C4-2B (cell line): ENCODE results near the gene KLHL22.

Experiments
- H3K27ac ChIP-seq: fragments of 450-650 bp; 2 replicates; pipeline ENCODE4 v1.5.1; 2017
- ZFX ChIP-seq: fragments of 450-650 bp; IDR thresholded peaks from 2 replicates; pipeline ENCODE4 v1.6.1; 2017
- TF ChIP-seq, protein P1 (sequence below): fragments of 450-650 bp; conservative IDR thresholded peaks from 2 replicates; pipeline ENCODE4 v1.5.1; 2017; ENCODE audit warnings: mild to moderate bottlenecking

KLHL22 gene

DNA sequence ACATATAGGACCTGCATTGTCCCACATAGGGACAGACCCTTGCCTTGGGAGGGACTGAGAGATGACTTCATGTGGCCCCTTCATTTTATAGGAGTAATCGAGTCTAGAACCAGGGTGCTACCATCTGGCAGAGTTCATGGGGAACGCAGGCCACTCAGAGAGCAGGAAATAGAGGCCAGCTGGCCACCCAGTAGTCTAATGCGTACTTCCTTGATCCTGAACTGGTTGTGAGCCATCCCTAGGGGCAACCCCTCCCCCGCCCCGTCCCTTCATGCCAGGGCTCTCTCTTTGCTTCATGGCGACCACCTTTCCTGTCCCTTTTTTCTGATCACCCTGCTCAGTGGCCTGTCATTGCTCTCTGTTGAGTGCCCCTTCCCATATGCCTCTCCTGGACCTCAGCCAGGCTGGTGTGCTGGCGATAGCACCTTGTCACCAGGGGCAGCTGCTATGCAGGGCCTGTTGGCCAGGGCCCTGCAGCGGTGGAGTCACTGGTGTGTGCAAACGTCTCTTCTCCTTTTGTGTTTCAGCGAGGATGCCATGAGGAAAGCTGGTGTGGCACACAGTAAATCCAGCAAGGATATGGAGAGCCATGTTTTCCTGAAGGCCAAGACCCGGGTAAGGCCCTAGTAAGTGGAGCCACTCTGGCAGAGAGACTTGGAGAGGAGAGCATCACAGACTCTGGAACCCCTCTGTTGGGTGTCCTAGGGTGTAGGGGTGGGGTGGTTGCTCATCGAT, 41.2 kb upstream of the KLHL22 start:
- H3K27ac ChIP-seq = no peak overlapping the region

DNA sequence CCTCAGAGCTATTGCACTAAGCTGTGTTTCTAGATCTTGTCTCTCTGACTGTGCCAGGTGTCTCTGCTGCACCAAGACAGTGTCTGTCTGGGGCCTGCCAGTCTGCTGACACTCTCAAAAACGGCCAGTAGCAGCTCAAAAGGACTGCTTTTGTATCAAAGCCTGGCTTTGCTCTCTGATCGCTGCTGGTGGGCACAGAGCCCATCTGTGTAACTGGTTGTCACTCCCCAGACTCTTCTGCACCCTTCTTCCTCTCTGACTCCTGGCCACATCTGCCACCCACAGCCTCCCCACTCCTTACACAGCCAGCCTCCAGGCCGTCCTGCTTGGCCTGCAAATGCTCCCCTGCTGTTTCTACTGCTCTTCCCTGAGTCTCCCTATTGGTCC, 38.3 kb upstream of the KLHL22 start:
- no peak for TF ChIP-seq ZFX
- TF ChIP-seq, protein P1, sequence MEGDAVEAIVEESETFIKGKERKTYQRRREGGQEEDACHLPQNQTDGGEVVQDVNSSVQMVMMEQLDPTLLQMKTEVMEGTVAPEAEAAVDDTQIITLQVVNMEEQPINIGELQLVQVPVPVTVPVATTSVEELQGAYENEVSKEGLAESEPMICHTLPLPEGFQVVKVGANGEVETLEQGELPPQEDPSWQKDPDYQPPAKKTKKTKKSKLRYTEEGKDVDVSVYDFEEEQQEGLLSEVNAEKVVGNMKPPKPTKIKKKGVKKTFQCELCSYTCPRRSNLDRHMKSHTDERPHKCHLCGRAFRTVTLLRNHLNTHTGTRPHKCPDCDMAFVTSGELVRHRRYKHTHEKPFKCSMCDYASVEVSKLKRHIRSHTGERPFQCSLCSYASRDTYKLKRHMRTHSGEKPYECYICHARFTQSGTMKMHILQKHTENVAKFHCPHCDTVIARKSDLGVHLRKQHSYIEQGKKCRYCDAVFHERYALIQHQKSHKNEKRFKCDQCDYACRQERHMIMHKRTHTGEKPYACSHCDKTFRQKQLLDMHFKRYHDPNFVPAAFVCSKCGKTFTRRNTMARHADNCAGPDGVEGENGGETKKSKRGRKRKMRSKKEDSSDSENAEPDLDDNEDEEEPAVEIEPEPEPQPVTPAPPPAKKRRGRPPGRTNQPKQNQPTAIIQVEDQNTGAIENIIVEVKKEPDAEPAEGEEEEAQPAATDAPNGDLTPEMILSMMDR = no peak
- no peak overlapping the region for H3K27ac ChIP-seq

More for the DNA sequence above, 41.2 kb upstream of the KLHL22 start:
- TF ChIP-seq ZFX = no peak
- TF ChIP-seq, protein P1 = no peak

DNA sequence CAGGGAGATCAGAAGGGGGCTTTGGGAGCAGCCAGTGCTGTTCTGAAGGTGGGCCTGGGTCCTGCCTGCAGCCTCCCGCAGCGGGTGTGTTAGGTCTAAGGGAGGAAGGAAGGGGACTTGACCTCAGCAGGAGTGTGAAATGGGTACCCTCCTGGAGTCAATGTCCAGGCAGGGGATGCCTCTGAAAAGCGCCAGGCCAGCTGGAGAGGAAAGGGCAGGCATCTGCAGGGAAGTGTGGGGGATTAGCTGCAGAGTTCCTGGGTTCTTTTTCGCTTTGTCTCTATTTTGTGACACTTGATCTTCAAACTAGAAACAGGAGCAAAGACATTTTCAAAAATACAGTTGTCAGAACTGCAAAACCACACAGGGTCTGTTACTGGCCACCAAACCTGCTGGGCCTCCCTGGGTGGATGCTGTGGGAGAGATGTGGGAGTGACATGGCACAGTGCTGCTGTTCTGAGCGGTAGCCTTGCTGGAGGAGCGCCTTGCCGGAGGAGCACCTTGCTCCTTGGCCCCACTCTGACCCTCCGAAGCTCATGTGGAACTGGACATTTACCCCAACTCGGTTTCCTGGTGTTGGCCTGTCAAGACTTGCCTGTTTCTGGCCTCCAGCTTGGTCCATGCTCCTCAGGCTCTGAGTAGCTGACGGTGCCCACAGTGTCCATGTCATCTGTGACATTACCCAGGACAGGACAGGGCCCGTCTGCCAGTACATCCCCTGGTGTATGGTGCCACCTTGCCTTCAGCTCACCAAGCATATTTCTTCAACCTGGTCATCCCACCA, 37.7 kb upstream of the KLHL22 start:
- TF ChIP-seq, protein P1 = no peak
- TF ChIP-seq ZFX = no peak
- H3K27ac ChIP-seq = no peak overlapping the region

DNA sequence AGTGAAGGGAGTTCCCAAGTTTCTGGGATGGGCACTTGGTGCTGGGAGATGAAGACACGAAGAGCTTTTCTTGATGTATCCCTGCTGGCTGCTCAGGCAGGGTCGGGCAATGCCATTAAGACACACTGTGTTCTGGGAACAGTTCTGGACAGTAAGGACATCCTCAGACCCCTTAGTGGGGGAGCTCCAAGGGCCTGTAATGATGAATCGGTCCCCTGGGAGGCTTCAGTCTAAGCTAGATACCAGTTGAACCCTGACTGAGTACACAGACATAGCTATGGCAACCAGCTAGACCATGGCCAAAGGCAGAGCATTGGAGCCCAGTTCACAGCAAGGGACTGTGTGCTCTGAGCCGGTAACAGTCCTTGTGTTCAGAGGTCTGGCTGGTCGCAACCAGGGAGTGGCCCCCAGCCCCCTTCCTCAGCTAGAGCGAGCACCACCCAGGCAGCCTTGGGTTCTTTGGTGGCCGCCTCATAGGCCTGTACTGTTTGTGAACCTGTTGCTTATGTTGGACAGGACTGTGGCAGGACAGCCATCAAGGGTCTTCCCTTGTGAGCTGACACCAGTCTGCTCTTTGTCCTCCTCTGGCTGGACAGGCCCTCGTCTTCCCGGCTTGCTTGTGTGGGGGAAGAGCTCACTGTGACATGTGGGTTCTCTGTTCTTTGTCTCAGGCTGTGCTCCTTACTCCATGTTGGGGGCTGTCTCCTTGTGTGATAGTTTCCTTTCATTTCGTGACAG, 36.8 kb upstream of the KLHL22 start:
- no peak overlapping the region for H3K27ac ChIP-seq
- TF ChIP-seq ZFX = no peak
- TF ChIP-seq, protein P1 = no peak

DNA sequence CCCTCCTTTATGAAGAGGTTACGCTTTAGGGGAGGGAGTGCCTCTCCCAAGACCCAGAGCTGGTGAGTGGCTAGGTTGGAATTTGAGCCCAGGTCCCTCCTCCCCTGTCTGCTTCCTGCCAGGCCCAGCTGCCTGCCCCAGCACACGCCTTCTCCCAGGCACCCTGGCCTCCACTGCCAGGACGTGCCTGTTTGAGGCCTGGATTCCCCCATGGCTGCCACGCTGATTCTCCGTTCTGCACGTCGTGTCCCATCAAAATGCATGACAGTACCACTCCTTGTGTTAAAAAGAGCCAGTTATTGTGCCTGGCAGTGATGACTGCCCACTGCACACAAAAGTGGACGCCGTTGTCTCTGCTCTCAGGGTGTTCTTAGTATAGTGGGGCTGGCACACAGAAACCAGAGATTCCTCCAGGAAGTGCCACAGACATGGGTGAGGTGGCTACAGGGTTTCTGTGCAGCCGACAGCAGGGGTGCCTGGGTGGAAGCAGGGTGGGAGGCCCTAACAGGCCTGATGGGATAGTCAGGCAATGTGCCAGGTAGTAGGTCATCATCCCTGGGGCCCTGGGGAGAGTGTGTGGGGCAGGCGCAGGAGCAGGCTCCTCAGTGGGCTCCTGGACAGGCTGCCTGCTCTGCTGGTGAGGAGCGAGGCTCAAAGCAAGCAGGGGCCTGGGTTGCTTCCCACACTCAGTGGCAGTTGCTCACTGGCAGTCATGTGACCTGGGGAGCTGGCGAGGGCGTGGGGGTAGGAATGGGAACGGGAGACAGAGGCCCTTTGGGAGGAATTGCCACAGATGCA, 36.0 kb upstream of the KLHL22 start:
- no peak overlapping the region for H3K27ac ChIP-seq

DNA sequence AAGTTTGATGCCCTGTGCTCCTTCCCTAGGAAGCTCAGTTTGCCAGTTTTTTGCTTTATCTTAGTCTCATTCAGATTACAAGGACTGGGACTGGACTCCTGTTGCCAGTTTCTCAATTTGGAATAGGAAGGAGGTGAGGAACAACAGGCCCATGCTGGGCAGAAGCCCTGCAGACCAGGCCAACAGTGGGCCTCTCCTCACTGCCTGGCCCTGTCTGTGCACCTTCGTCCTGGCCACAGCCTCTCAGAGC, 35.5 kb upstream of the KLHL22 start:
- no peak overlapping the region for H3K27ac ChIP-seq
- TF ChIP-seq, protein P1 = no peak
- no peak for TF ChIP-seq ZFX

More for the DNA sequence above, 36.0 kb upstream of the KLHL22 start:
- TF ChIP-seq, protein P1 = no peak
- TF ChIP-seq ZFX = no peak
